Keratinocyte (primary cell): Measurements from ENCODE around the gene HS3ST6.

ENCODE experiments used
- EZH2 ChIP-seq: IDR thresholded peaks from one replicate; pipeline ENCODE4 v1.6.1; 2012; ENCODE audit warnings: inconsistent platforms, mild to moderate bottlenecking, low read length, moderate library complexity
- TF ChIP-seq, protein P1 (sequence below), 3 experiments: IDR thresholded peaks in 1 of 3; conservative IDR thresholded peaks in 1 of 3; optimal IDR thresholded peaks in 1 of 3; 2 replicates in 2 of 3; 3 replicates in 1 of 3; pipeline versions ENCODE3 to v1.5.1; 2011; ENCODE audit warnings: low read length in 3 of 3, mild to moderate bottlenecking in 3 of 3, moderate library complexity in 2 of 3, control low read depth in 1 of 3, inconsistent platforms in 1 of 3; ENCODE audit not compliant: insufficient read depth in 2 of 3; ENCODE audit errors: extremely low read depth in 1 of 3

DNA sequence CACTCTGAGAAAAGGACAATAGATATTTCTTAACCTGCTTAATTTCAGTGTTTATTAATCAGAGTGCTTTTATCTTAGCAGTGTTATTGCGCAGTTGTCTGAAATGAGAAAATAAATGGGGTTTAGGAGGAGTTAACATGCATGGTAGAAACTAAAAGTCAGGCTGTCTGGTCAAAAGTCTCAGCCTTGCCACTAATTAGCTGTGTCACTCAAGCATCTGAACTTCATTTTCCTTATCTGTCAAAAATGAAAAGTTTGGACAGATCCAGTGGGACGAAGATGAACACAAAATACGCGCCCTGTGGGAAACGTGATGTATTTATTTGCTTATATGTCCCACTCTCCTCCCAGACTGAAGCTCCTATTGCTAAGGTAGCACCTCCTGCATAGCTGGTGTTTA is 40.0 kb downstream of the HS3ST6 start:
- TF ChIP-seq, protein P1, sequence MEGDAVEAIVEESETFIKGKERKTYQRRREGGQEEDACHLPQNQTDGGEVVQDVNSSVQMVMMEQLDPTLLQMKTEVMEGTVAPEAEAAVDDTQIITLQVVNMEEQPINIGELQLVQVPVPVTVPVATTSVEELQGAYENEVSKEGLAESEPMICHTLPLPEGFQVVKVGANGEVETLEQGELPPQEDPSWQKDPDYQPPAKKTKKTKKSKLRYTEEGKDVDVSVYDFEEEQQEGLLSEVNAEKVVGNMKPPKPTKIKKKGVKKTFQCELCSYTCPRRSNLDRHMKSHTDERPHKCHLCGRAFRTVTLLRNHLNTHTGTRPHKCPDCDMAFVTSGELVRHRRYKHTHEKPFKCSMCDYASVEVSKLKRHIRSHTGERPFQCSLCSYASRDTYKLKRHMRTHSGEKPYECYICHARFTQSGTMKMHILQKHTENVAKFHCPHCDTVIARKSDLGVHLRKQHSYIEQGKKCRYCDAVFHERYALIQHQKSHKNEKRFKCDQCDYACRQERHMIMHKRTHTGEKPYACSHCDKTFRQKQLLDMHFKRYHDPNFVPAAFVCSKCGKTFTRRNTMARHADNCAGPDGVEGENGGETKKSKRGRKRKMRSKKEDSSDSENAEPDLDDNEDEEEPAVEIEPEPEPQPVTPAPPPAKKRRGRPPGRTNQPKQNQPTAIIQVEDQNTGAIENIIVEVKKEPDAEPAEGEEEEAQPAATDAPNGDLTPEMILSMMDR (optimal IDR thresholded peaks at IDR 0.05 in 1 of 3, IDR thresholded peaks at IDR 0.05 in 1 of 3, conservative IDR thresholded peaks at IDR 0.05 in 1 of 3; ENCODE audit: extremely low read depth in 1 of 3, insufficient read depth in 2 of 3, low read length in 3 of 3), result no peak
- TF ChIP-seq EZH2, result no peak
